GDM1 (cell line): ENCODE data around the gene C20orf144.

Experiments used
- DNase-seq: peaks from one replicate; lab custom pipeline; 2025; lab: John Stamatoyannopoulos, UW

The C20orf144 gene

GRCh38 chr20:33650111-33650752 lies 11.9 kb upstream of the C20orf144 start:
- DNase-seq = no peak

GRCh38 chr20:33650753-33651561 lies 11.2 kb upstream of the C20orf144 start:
- DNase-seq = no peak

GRCh38 chr20:33651562-33652048 lies 10.5 kb upstream of the C20orf144 start:
- DNase-seq = no peak

- peak; percentile 42 for DNase-seq
Measured at GRCh38 chr20:33653218-33653899, 8.8 kb upstream of the C20orf144 start.

GRCh38 chr20:33653900-33654596 lies 8.1 kb upstream of the C20orf144 start:
- no peak for DNase-seq

GRCh38 chr20:33654680-33655161 lies 7.4 kb upstream of the C20orf144 start:
- DNase-seq = no peak

- DNase-seq = no peak
Measured at GRCh38 chr20:33655164-33655563, 7.0 kb upstream of the C20orf144 start.

- no peak for DNase-seq
Measured at GRCh38 chr20:33656010-33656782, 5.9 kb upstream of the C20orf144 start.

GRCh38 chr20:33656783-33657703 lies 5.1 kb upstream of the C20orf144 start:
- DNase-seq = no peak

GRCh38 chr20:33657704-33658095 lies 4.4 kb upstream of the C20orf144 start:
- DNase-seq = no peak

GRCh38 chr20:33658510-33658909 lies 3.6 kb upstream of the C20orf144 start:
- no peak for DNase-seq

- no peak for DNase-seq
Measured at GRCh38 chr20:33658929-33659328, 3.2 kb upstream of the C20orf144 start.

GRCh38 chr20:33659341-33660034 lies 2.6 kb upstream of the C20orf144 start:
- no peak for DNase-seq

- no peak for DNase-seq
Measured at GRCh38 chr20:33660035-33660684, 2.0 kb upstream of the C20orf144 start.

GRCh38 chr20:33660685-33661058 lies 1.5 kb upstream of the C20orf144 start:
- DNase-seq = no peak

- peak; percentile 54 for DNase-seq
Measured at GRCh38 chr20:33663161-33664084, 1.3 kb downstream of the C20orf144 start.

- no peak for DNase-seq
Measured at GRCh38 chr20:33664085-33664761, 2.1 kb downstream of the C20orf144 start.
